ENCODE measurements around the gene ARFRP1. TPM values are rescaled to one million over a fixed set of nuclear protein-coding genes. Genes with fewer than 3 reads are reported as not detected.
A peak's percentile ranks its signal among the peaks of the same experiment; 100 is the strongest.

The ARFRP1 gene
- total and polyA plus RNA-seq, 2 of the 13 experiments (the other 11 are each of a cell fraction or from before 2014, with no cell fraction given) = 32.0 to 51.1 TPM

- no peak for TF ChIP-seq USF2 (IDR thresholded peaks at IDR 0.05; ENCODE audit: low read depth, low read length)
- no peak for TF ChIP-seq USF2 (CRISPR knock-in tag; IDR thresholded peaks at IDR 0.05; ENCODE audit: borderline replicate concordance)
- peak; percentile 94 for TF ChIP-seq SKI (IDR thresholded peaks at IDR 0.05; ENCODE audit: partially characterized antibody)
- peak; percentile 83 for TF ChIP-seq SPEN (CRISPR knock-in tag; IDR thresholded peaks at IDR 0.05; ENCODE audit: low read depth)
- no peak for TF ChIP-seq ATF5 (CRISPR knock-in tag; IDR thresholded peaks at IDR 0.05; ENCODE audit: low read depth)
- no peak for TF ChIP-seq HOXA7 (CRISPR knock-in tag; IDR thresholded peaks at IDR 0.05)
- TF ChIP-seq TBL1XR1 (IDR thresholded peaks at IDR 0.05; ENCODE audit: borderline replicate concordance, low read length, partially characterized antibody) = peak; percentile 81
- TF ChIP-seq KDM3A (CRISPR knock-in tag; IDR thresholded peaks at IDR 0.05; ENCODE audit: low read depth) = peak; percentile 94
- 0 out of 2 replicates have a peak, but pooled peaks have one; percentile 94 for TF ChIP-seq ZNF234 (CRISPR knock-in tag; conservative IDR thresholded peaks at IDR 0.05)
- TF ChIP-seq ZNF576 (CRISPR knock-in tag; IDR thresholded peaks at IDR 0.05) = no peak
- peak; percentile 92 for TF ChIP-seq SRSF1 (optimal IDR thresholded peaks at IDR 0.05; ENCODE audit: low read depth, low read length)
- peak; percentile 87; the same call in 1 of the 2 replicates for TF ChIP-seq NCOR1 (IDR thresholded peaks at IDR 0.05; ENCODE audit: borderline replicate concordance, low read length)
- TF ChIP-seq KMT2A (CRISPR knock-in tag; IDR thresholded peaks at IDR 0.05) = peak; percentile 74; the same call in 1 of the 2 replicates
- peak; percentile 36 to 77; a peak in 3 of 4 replicates for TF ChIP-seq EP300 (IDR thresholded peaks at IDR 0.05; ENCODE audit: low read depth in 2 of 2, low read length in 2 of 2)
- peak; percentile 80 for TF ChIP-seq EP300 (CRISPR knock-in tag; IDR thresholded peaks at IDR 0.05; ENCODE audit: borderline replicate concordance)
- no peak for TF ChIP-seq ZNF691 (CRISPR knock-in tag; IDR thresholded peaks at IDR 0.05; ENCODE audit: borderline replicate concordance, low read depth)
- peak; percentile 92 for TF ChIP-seq MTERF4 (CRISPR knock-in tag; IDR thresholded peaks at IDR 0.05)
- TF ChIP-seq GABPA (IDR thresholded peaks at IDR 0.05; ENCODE audit: low read depth, low read length) = no peak
- TF ChIP-seq GABPA (CRISPR knock-in tag; IDR thresholded peaks at IDR 0.05; ENCODE audit: low read depth) = no peak
- TF ChIP-seq NBN (conservative IDR thresholded peaks at IDR 0.05) = no peak
- peak; percentile 92 for TF ChIP-seq ZNF709 (CRISPR knock-in tag; IDR thresholded peaks at IDR 0.05)
- peak; percentile 95 for TF ChIP-seq ZBTB14 (CRISPR knock-in tag; IDR thresholded peaks at IDR 0.05)
- peak; percentile 76; the same call in 1 of the 2 replicates for TF ChIP-seq ZNF468 (CRISPR knock-in tag; IDR thresholded peaks at IDR 0.05)
- no peak for TF ChIP-seq SP2 (CRISPR knock-in tag; IDR thresholded peaks at IDR 0.05)
Observed at GRCh38 chr20:63739130-63740069, 31.6 kb upstream of the ARFRP1 start, which contains the start of gene SLC2A4RG (continued).
